Trophoblast cell (in vitro differentiated cells and primary cell): ENCODE measurements around the gene MYO6.
A peak's percentile ranks its signal among the peaks of the same experiment; 100 is the strongest.

ENCODE experiments used
- DNase-seq, 2 donors: peaks; one replicate each; pipeline ENCODE4 v3.0.0-alpha.2; 2016
- H2AFZ ChIP-seq: 2 replicates; pipeline ENCODE4 v1.6.1; 2013; ENCODE audit warnings: low read length, moderate library complexity, mild to moderate bottlenecking; ENCODE audit not compliant: insufficient read depth, poor library complexity
- H2AK5ac ChIP-seq: 2 replicates; pipeline ENCODE4 v1.6.1; 2013; ENCODE audit warnings: mild to moderate bottlenecking, low read length
- H2BK120ac ChIP-seq: 2 replicates; pipeline ENCODE4 v1.6.1; 2013; ENCODE audit warnings: low read length, mild to moderate bottlenecking, moderate library complexity; ENCODE audit not compliant: insufficient read depth, poor library complexity
- H2BK12ac ChIP-seq: 2 replicates; pipeline ENCODE4 v1.6.1; 2013; ENCODE audit warnings: mild to moderate bottlenecking, low read length, moderate library complexity
- H2BK5ac ChIP-seq: 2 replicates; pipeline ENCODE4 v1.6.1; 2013; ENCODE audit warnings: low read length, low read depth, moderate library complexity, mild to moderate bottlenecking; ENCODE audit not compliant: poor library complexity
- H3K14ac ChIP-seq: 2 replicates; pipeline ENCODE4 v1.6.1; 2013; ENCODE audit warnings: mild to moderate bottlenecking, low read length
- H3K18ac ChIP-seq: 2 replicates; pipeline ENCODE4 v1.6.1; 2013; ENCODE audit warnings: mild to moderate bottlenecking, low read length
- H3K23ac ChIP-seq: 2 replicates; pipeline ENCODE4 v1.6.1; 2013; ENCODE audit warnings: low read length
- H3K27ac ChIP-seq: 2 replicates; pipeline ENCODE4 v1.5.1; 2013; ENCODE audit warnings: low read depth, mild to moderate bottlenecking, inconsistent platforms, low read length, moderate library complexity
- H3K27me3 ChIP-seq: 2 replicates; pipeline ENCODE4 v1.6.1; 2013; ENCODE audit warnings: inconsistent platforms, mild to moderate bottlenecking, low read length, moderate library complexity; ENCODE audit not compliant: insufficient read depth
- H3K36me3 ChIP-seq, 2 experiments: 1 replicate in 1 of 2; 2 replicates in 1 of 2; pipeline ENCODE4 v1.6.1; 2013; ENCODE audit warnings: low read length in 2 of 2, mild to moderate bottlenecking in 2 of 2, moderate library complexity in 1 of 2; ENCODE audit not compliant: insufficient read depth in 2 of 2, control insufficient read depth in 1 of 2
- H3K4ac ChIP-seq: 2 replicates; pipeline ENCODE4 v1.6.1; 2013; ENCODE audit warnings: low read depth, mild to moderate bottlenecking, low read length, moderate library complexity
- H3K4me1 ChIP-seq, 2 experiments: 1 replicate in 1 of 2; 2 replicates in 1 of 2; pipeline ENCODE4 v1.6.1; 2013; ENCODE audit warnings: low read length in 2 of 2, mild to moderate bottlenecking in 2 of 2, moderate library complexity in 1 of 2; ENCODE audit not compliant: insufficient read depth in 2 of 2, control insufficient read depth in 1 of 2
- H3K4me2 ChIP-seq: 2 replicates; pipeline ENCODE4 v1.6.1; 2013; ENCODE audit warnings: inconsistent platforms, mild to moderate bottlenecking, low read length, moderate library complexity
- H3K4me3 ChIP-seq: 2 replicates; pipeline ENCODE4 v1.5.1; 2013; ENCODE audit warnings: mild to moderate bottlenecking, low read depth, low read length, inconsistent platforms
- H3K79me1 ChIP-seq: one replicate; pipeline ENCODE4 v1.6.1; 2013; ENCODE audit warnings: low read length
- H3K79me2 ChIP-seq: 2 replicates; pipeline ENCODE4 v1.6.1; 2013; ENCODE audit warnings: low read length, mild to moderate bottlenecking; ENCODE audit not compliant: control insufficient read depth, insufficient read depth, poor library complexity
- H3K9ac ChIP-seq: 2 replicates; pipeline ENCODE4 v1.6.1; 2013; ENCODE audit warnings: mild to moderate bottlenecking, low read length
- H3K9me3 ChIP-seq: 2 replicates; pipeline ENCODE4 v1.6.1; 2013; ENCODE audit warnings: low read depth, mild to moderate bottlenecking, control low read depth, inconsistent platforms, low read length; ENCODE audit not compliant: insufficient read depth
- H4K12ac ChIP-seq: 2 replicates; pipeline ENCODE4 v1.6.1; 2013; ENCODE audit warnings: low read depth, mild to moderate bottlenecking, low read length, moderate library complexity
- H4K8ac ChIP-seq: 2 replicates; pipeline ENCODE4 v1.6.1; 2013; ENCODE audit warnings: low read depth, mild to moderate bottlenecking, low read length, moderate library complexity
- H4K91ac ChIP-seq: one replicate; pipeline ENCODE4 v1.6.1; 2013; ENCODE audit warnings: low read depth, mild to moderate bottlenecking, low read length, moderate library complexity
- WGBS: extraction: QIAGEN DNeasy Blood & Tissue Kit; methylation state at CpG from one replicate; pipeline ENCODE4 v1.1.7; 2013; ENCODE audit warnings: missing lambda C conversion rate; ENCODE audit not compliant: insufficient read length, insufficient coverage; ENCODE audit errors: extremely low coverage; 5-methylcytosine and 5-hydroxymethylcytosine counted together

Gene MYO6

GRCh38 chr6:75874224-75874623 lies 125.2 kb downstream of the MYO6 start:
- Histone ChIP-seq H3K27ac (peak overlapping the region; percentile 82), H3K23ac (no peak overlapping the region), H3K9ac (no peak overlapping the region), H3K79me1 (no peaks in the 10 kb centered on the region), H3K4me1 (peaks cover 0 to 6% of the 10 kb centered on the region in 2 experiments), H3K4ac (no peak overlapping the region), H3K4me2 (peak overlapping the region; percentile 21), H3K27me3 (no peaks in the 10 kb centered on the region), H3K36me3 (peaks cover 2 to 8% of the 10 kb centered on the region in 2 experiments), H2AK5ac (no peak overlapping the region), H2BK120ac (no peak overlapping the region), H4K8ac (no peak overlapping the region), H2AFZ (no peak overlapping the region), H2BK12ac (no peak overlapping the region), H4K91ac (no peak overlapping the region), H3K14ac (no peak overlapping the region), H3K18ac (no peak overlapping the region), H3K9me3 (no peaks in the 10 kb centered on the region), H4K12ac (no peak overlapping the region), H3K4me3 (no peak overlapping the region), H3K79me2 (no peaks in the 10 kb centered on the region), H2BK5ac (no peak overlapping the region)
- WGBS: no CpG with 5 or more reads among the region's 2 CpGs
- DNase-seq: no peak

GRCh38 chr6:75876152-75876551 lies 127.1 kb downstream of the MYO6 start:
- Histone ChIP-seq H2AK5ac (no peak overlapping the region), H3K9ac (no peak overlapping the region), H2BK120ac (no peak overlapping the region), H3K36me3 (peaks cover 2 to 9% of the 10 kb centered on the region in 2 experiments), H3K4me2 (no peak overlapping the region), H2BK12ac (no peak overlapping the region), H3K27ac (no peak overlapping the region), H2BK5ac (no peak overlapping the region), H3K27me3 (no peaks in the 10 kb centered on the region), H3K4me1 (peaks cover 0 to 6% of the 10 kb centered on the region in 2 experiments), H3K4ac (no peak overlapping the region), H2AFZ (no peak overlapping the region), H3K4me3 (no peak overlapping the region), H3K79me1 (no peaks in the 10 kb centered on the region), H4K8ac (no peak overlapping the region), H4K91ac (no peak overlapping the region), H3K9me3 (no peaks in the 10 kb centered on the region), H3K23ac (no peak overlapping the region), H3K18ac (no peak overlapping the region), H4K12ac (no peak overlapping the region), H3K79me2 (no peaks in the 10 kb centered on the region), H3K14ac (no peak overlapping the region)
- DNase-seq: no peak

- H4K8ac ChIP-seq: no peak overlapping the region
- no peak for DNase-seq
- peaks cover 2% of the 10 kb centered on the region in 2 experiments for H3K36me3 ChIP-seq
- no peak overlapping the region for H3K4me3 ChIP-seq
- H3K4ac ChIP-seq: no peak overlapping the region
- H3K27me3 ChIP-seq: no peaks in the 10 kb centered on the region
- no peak overlapping the region for H3K14ac ChIP-seq
- H3K18ac ChIP-seq: no peak overlapping the region
- no peak overlapping the region for H4K12ac ChIP-seq
- no peak overlapping the region for H2AFZ ChIP-seq
- no peak overlapping the region for H4K91ac ChIP-seq
- H3K4me2 ChIP-seq: no peak overlapping the region
- H2BK5ac ChIP-seq: no peak overlapping the region
- no peak overlapping the region for H2BK120ac ChIP-seq
- no peaks in the 10 kb centered on the region for H3K79me1 ChIP-seq
- no peaks in the 10 kb centered on the region for H3K79me2 ChIP-seq
- no peak overlapping the region for H3K27ac ChIP-seq
- no peak overlapping the region for H3K23ac ChIP-seq
- H2AK5ac ChIP-seq: no peak overlapping the region
- no peaks in the 10 kb centered on the region for H3K9me3 ChIP-seq
- no CpG with 5 or more reads among the region's 1 CpG for WGBS
- H2BK12ac ChIP-seq: no peak overlapping the region
- no peak overlapping the region for H3K9ac ChIP-seq
- H3K4me1 ChIP-seq: peaks cover 0 to 2% of the 10 kb centered on the region in 2 experiments
Observed at GRCh38 chr6:75880305-75880704, 131.3 kb downstream of the MYO6 start.

- H3K36me3 ChIP-seq: peaks cover 2 to 4% of the 10 kb centered on the region in 2 experiments
- no CpG with 5 or more reads among the region's 2 CpGs for WGBS
Observed at GRCh38 chr6:75882734-75883133, 133.7 kb downstream of the MYO6 start.

More at GRCh38 chr6:75882734-75883133, 133.7 kb downstream of the MYO6 start:
- Histone ChIP-seq H3K27me3 (no peaks in the 10 kb centered on the region), H3K4me1 (peaks cover 0 to 2% of the 10 kb centered on the region in 2 experiments), H3K9me3 (no peaks in the 10 kb centered on the region), H3K79me2 (no peaks in the 10 kb centered on the region), H4K91ac (no peak overlapping the region), H2AFZ (no peak overlapping the region), H4K8ac (no peak overlapping the region), H3K4me3 (no peak overlapping the region), H3K4me2 (no peak overlapping the region), H3K4ac (no peak overlapping the region), H3K9ac (no peak overlapping the region), H3K23ac (no peak overlapping the region), H2BK120ac (no peak overlapping the region), H4K12ac (no peak overlapping the region), H3K79me1 (no peaks in the 10 kb centered on the region), H3K18ac (no peak overlapping the region), H2BK12ac (no peak overlapping the region), H2BK5ac (no peak overlapping the region), H3K14ac (no peak overlapping the region), H2AK5ac (no peak overlapping the region), H3K27ac (no peak overlapping the region)
- peak; percentile 49 to 84 for DNase-seq
